Measurements from ENCODE around the gene PHLPP2.

GRCh38 chr16:71630808-71631207, 93.7 kb downstream of the PHLPP2 start:
- TF ChIP-seq, protein P1, sequence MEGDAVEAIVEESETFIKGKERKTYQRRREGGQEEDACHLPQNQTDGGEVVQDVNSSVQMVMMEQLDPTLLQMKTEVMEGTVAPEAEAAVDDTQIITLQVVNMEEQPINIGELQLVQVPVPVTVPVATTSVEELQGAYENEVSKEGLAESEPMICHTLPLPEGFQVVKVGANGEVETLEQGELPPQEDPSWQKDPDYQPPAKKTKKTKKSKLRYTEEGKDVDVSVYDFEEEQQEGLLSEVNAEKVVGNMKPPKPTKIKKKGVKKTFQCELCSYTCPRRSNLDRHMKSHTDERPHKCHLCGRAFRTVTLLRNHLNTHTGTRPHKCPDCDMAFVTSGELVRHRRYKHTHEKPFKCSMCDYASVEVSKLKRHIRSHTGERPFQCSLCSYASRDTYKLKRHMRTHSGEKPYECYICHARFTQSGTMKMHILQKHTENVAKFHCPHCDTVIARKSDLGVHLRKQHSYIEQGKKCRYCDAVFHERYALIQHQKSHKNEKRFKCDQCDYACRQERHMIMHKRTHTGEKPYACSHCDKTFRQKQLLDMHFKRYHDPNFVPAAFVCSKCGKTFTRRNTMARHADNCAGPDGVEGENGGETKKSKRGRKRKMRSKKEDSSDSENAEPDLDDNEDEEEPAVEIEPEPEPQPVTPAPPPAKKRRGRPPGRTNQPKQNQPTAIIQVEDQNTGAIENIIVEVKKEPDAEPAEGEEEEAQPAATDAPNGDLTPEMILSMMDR (IDR thresholded peaks at IDR 0.05; ENCODE audit: poor library complexity), result no peak
- TF ChIP-seq EZH2 (IDR thresholded peaks at IDR 0.05; ENCODE audit: borderline replicate concordance), result no peak

All from hepatocyte (in vitro differentiated cells).